H1 (cell line): ENCODE measurements around the gene UBE3C. TPM values are rescaled to one million over a fixed set of nuclear protein-coding genes. Genes with fewer than 3 reads are reported as not detected.
A peak's percentile ranks its signal among the peaks of the same experiment; 100 is the strongest.

ENCODE experiments used
- CTCF ChIA-PET: fragments of 300-600 bp; sonication (Branson Sonifier 250); formaldehyde crosslinking; loops from one replicate; lab custom pipeline; 2021; ENCODE audit not compliant: partially characterized antibody; lab: Charles Lee
- POLR2A ChIA-PET: fragments of 300-600 bp; sonication (Branson Sonifier 250); formaldehyde crosslinking; loops from one replicate; lab custom pipeline; 2021; ENCODE audit warnings: inconsistent platforms; ENCODE audit not compliant: partially characterized antibody; lab: Charles Lee
- DNase-seq, 2 experiments: peaks; one replicate each; pipeline versions ENCODE4 v3.0.0 to v3.0.0-alpha.2; 2010 to 2022; ENCODE audit warnings: low spot score in 2 of 2, low read depth in 1 of 2, mixed read lengths in 1 of 2
- FAIRE-seq: peaks from 2 replicates; lab custom pipeline; 2011; peaks lifted over from hg19 to GRCh38; lab: Jason Lieb, UNC
- H2AFZ ChIP-seq: 2 replicates; pipeline ENCODE4 v1.8.1; 2012; ENCODE audit warnings: low read length, inconsistent platforms
- H2AK5ac ChIP-seq: 2 replicates; pipeline ENCODE4 v1.6.1; 2013; ENCODE audit warnings: low read depth, low read length
- H2BK120ac ChIP-seq: replicated peaks from 2 replicates; pipeline ENCODE3; 2013; ENCODE audit warnings: low read depth, low read length, inconsistent platforms
- H2BK12ac ChIP-seq: 2 replicates; pipeline ENCODE4 v1.6.1; 2013; ENCODE audit warnings: low read depth, low read length
- H2BK15ac ChIP-seq: 2 replicates; pipeline ENCODE4 v1.6.1; 2013; ENCODE audit warnings: low read length
- H2BK20ac ChIP-seq: 2 replicates; pipeline ENCODE4 v1.6.1; 2013; ENCODE audit warnings: low read length
- H2BK5ac ChIP-seq: 2 replicates; pipeline ENCODE4 v1.6.1; 2013; ENCODE audit warnings: low read depth, low read length
- H3K14ac ChIP-seq: 2 replicates; pipeline ENCODE4 v1.6.1; 2013; ENCODE audit warnings: inconsistent platforms; ENCODE audit not compliant: insufficient read length
- H3K18ac ChIP-seq: 2 replicates; pipeline ENCODE4 v1.6.1; 2013; ENCODE audit warnings: low read length; ENCODE audit errors: extremely low read depth
- H3K23ac ChIP-seq: 2 replicates; pipeline ENCODE4 v1.6.1; 2013; ENCODE audit warnings: inconsistent platforms; ENCODE audit not compliant: insufficient read length
- H3K23me2 ChIP-seq: 2 replicates; pipeline ENCODE4 v1.6.1; 2013; ENCODE audit warnings: low read depth, low read length
- H3K27ac ChIP-seq: 2 replicates; pipeline ENCODE4 v1.6.1; 2011; ENCODE audit warnings: low read depth, low read length, inconsistent platforms
- H3K27me3 ChIP-seq, 4 experiments: replicated peaks in 1 of 4; 1 replicate in 1 of 4; 2 replicates in 3 of 4; pipeline versions ENCODE4 v1.6.1 to v1.8.1; 2011 to 2013; ENCODE audit warnings: low read length in 3 of 4, mild to moderate bottlenecking in 3 of 4, inconsistent platforms in 2 of 4, mixed read lengths in 2 of 4, moderate library complexity in 1 of 4; ENCODE audit not compliant: control insufficient read depth in 3 of 4, insufficient read depth in 3 of 4; ENCODE audit errors: extremely low read depth in 1 of 4
- H3K36me3 ChIP-seq, 4 experiments: 2 replicates each; pipeline versions ENCODE4 v1.6.1 to v1.8.1; 2011 to 2013; ENCODE audit warnings: mild to moderate bottlenecking in 4 of 4, low read length in 3 of 4, moderate library complexity in 2 of 4, control low read depth in 1 of 4, inconsistent platforms in 1 of 4; ENCODE audit not compliant: insufficient read depth in 4 of 4, control insufficient read depth in 2 of 4
- H3K4ac ChIP-seq: replicated peaks from 2 replicates; pipeline ENCODE3; 2013; ENCODE audit warnings: low read length, low read depth, mixed read lengths, inconsistent platforms; ENCODE audit not compliant: insufficient read length
- H3K4me1 ChIP-seq, 4 experiments: replicated peaks in 1 of 4; 1 replicate in 1 of 4; 2 replicates in 3 of 4; pipeline versions ENCODE4 v1.6.1 to v1.8.1; 2011 to 2013; ENCODE audit warnings: low read length in 3 of 4, inconsistent platforms in 2 of 4, mixed read lengths in 1 of 4; ENCODE audit not compliant: insufficient read depth in 4 of 4, control insufficient read depth in 3 of 4
- H3K4me2 ChIP-seq, 2 experiments: 2 replicates each; pipeline versions ENCODE4 v1.6.1 to v1.8.1; 2011 to 2013; ENCODE audit warnings: low read depth in 2 of 2, low read length in 2 of 2, control low read depth in 1 of 2, inconsistent platforms in 1 of 2, mild to moderate bottlenecking in 1 of 2; ENCODE audit not compliant: insufficient read depth in 1 of 2
- H3K4me3 ChIP-seq, 4 experiments: fragments of 200-600, 300-600 bp in 1 of 4; sonication (generic), shearing (Covaris generic), sonication (Bioruptor Twin) in 1 of 4; 2 replicates each; pipeline versions ENCODE4 v1.5.1 to v1.8.1; 2011 to 2016; ENCODE audit warnings: low read length in 4 of 4, low read depth in 3 of 4, control low read depth in 2 of 4, inconsistent platforms in 2 of 4, mild to moderate bottlenecking in 2 of 4, mixed read lengths in 1 of 4, moderate library complexity in 1 of 4; ENCODE audit not compliant: insufficient read depth in 2 of 4; ENCODE audit errors: extremely low read depth in 1 of 4
- H3K56ac ChIP-seq: replicated peaks from 2 replicates; pipeline ENCODE3; 2013; ENCODE audit warnings: low read depth, mild to moderate bottlenecking, mixed read lengths, low read length, inconsistent platforms; ENCODE audit not compliant: insufficient read length
- H3K79me1 ChIP-seq: 2 replicates; pipeline ENCODE4 v1.6.1; 2013; ENCODE audit warnings: low read depth, low read length, control low read depth
- H3K79me2 ChIP-seq, 2 experiments: 2 replicates each; pipeline versions ENCODE4 v1.6.1 to v1.8.1; 2012 to 2013; ENCODE audit warnings: low read length in 2 of 2, mild to moderate bottlenecking in 2 of 2, inconsistent platforms in 1 of 2; ENCODE audit not compliant: insufficient read depth in 2 of 2, control insufficient read depth in 1 of 2
- H3K9ac ChIP-seq, 4 experiments: replicated peaks in 1 of 4; 1 replicate in 1 of 4; 2 replicates in 3 of 4; pipeline versions ENCODE4 v1.6.1 to v1.8.1; 2011 to 2013; ENCODE audit warnings: low read depth in 3 of 4, low read length in 3 of 4, control low read depth in 2 of 4, mild to moderate bottlenecking in 2 of 4, moderate library complexity in 2 of 4, inconsistent platforms in 1 of 4; ENCODE audit errors: extremely low read depth in 1 of 4
- H3K9me3 ChIP-seq, 2 experiments: 2 replicates each; pipeline versions ENCODE4 v1.6.1 to v1.8.1; 2012 to 2013; ENCODE audit warnings: mild to moderate bottlenecking in 2 of 2, moderate library complexity in 2 of 2, control low read depth in 1 of 2, inconsistent platforms in 1 of 2, low read depth in 1 of 2, low read length in 1 of 2, mixed read lengths in 1 of 2; ENCODE audit not compliant: insufficient read depth in 2 of 2
- H4K20me1 ChIP-seq, 2 experiments: replicated peaks in 1 of 2; 2 replicates each; pipeline versions ENCODE3 to v1.8.1; 2011 to 2013; ENCODE audit warnings: inconsistent platforms in 2 of 2, low read length in 2 of 2, mild to moderate bottlenecking in 1 of 2; ENCODE audit not compliant: insufficient read depth in 2 of 2, control insufficient read depth in 1 of 2
- H4K5ac ChIP-seq: 2 replicates; pipeline ENCODE4 v1.6.1; 2013; ENCODE audit warnings: low read length, low read depth, mixed read lengths, inconsistent platforms; ENCODE audit not compliant: insufficient read length
- H4K8ac ChIP-seq: 2 replicates; pipeline ENCODE4 v1.8.0; 2013; ENCODE audit warnings: mild to moderate bottlenecking, moderate library complexity, low read length, inconsistent platforms; ENCODE audit not compliant: insufficient read depth; ENCODE audit errors: extremely low read depth
- H4K91ac ChIP-seq: replicated peaks from 2 replicates; pipeline ENCODE3; 2013; ENCODE audit warnings: low read length, mixed read lengths, inconsistent platforms; ENCODE audit not compliant: insufficient read length
- ASH2L ChIP-seq: fragments of 200-600, 300-600 bp; sonication (generic); IDR thresholded peaks from one replicate; pipeline ENCODE4 v1.7.1; 2017; ENCODE audit warnings: low read length
- CHD2 ChIP-seq: IDR thresholded peaks from 2 replicates; pipeline ENCODE4 v1.6.1; 2012; ENCODE audit warnings: low read length, improper control_type of control experiment
- WGBS, 2 experiments: shearing (Covaris generic) in 1 of 2; methylation state at CpG; one replicate each; pipeline versions ENCODE4 v1.1.6 to v1.1.7; 2013 to 2015; ENCODE audit warnings: low lambda C conversion rate in 2 of 2, mixed read lengths in 2 of 2, inconsistent platforms in 1 of 2, low coverage in 1 of 2, missing lambda C conversion rate in 1 of 2; ENCODE audit not compliant: insufficient replicate concordance in 2 of 2, insufficient coverage in 1 of 2, insufficient read length in 1 of 2; ENCODE audit errors: extremely low coverage in 1 of 2, missing lambda C conversion rate in 1 of 2; 5-methylcytosine and 5-hydroxymethylcytosine counted together
- polyA plus RNA-seq, 7 experiments: library from polyadenylated mRNA; depleted of rRNA in 3 of 7; stranded (reverse) in 5 of 7; unstranded in 2 of 7; fragments of >200 nt in 5 of 7; fragments of 200-250 nt in 2 of 7; gene quantifications; 1 replicate in 5 of 7; 2 replicates in 1 of 7; 4 replicates in 1 of 7; pipeline versions ENCODE4 v1.2.1 to v1.2.3, GENCODE V29; 2011 to 2013; ENCODE audit warnings: missing spikeins in 2 of 7, mixed read lengths in 2 of 7
- total RNA-seq: library from RNA; stranded (reverse); fragmentation: NEBNext Ultra II Directional; extraction: Animal tissue kit (Norgen Biotek cat#: 25700); gene quantifications from 2 replicates; pipeline ENCODE4 v1.2.1, GENCODE V29; 2021

The UBE3C gene
- total and polyA plus RNA-seq, 2 of the 8 experiments (the other 6 are each of a cell fraction or from before 2014, with no cell fraction given), result 32.0 to 54.1 TPM

GRCh38 chr7:157271315-157271990 is 132.7 kb downstream of the UBE3C start:
- no peak overlapping the region for H2BK120ac ChIP-seq
- H4K20me1 ChIP-seq, result peaks cover 0 to 2% of the 10 kb centered on the region in 2 experiments
- peak overlapping the region; percentile 53; the same call in 1 of the 2 replicates for H2BK15ac ChIP-seq
- H3K79me1 ChIP-seq, result no peaks in the 10 kb centered on the region
- no peak overlapping the region for H3K18ac ChIP-seq
- no peak overlapping the region for H2AFZ ChIP-seq
- no peak overlapping the region for H2BK12ac ChIP-seq
- H3K27me3 ChIP-seq, result no peaks in the 10 kb centered on the region
- no peak overlapping the region for H3K9ac ChIP-seq
- peaks cover 2 to 12% (median 3%) of the 10 kb centered on the region in 4 experiments; a peak in 4 of 8 replicates for H3K36me3 ChIP-seq
- H4K8ac ChIP-seq, result no peak overlapping the region
- H3K4me1 ChIP-seq, result peaks cover 0 to 8% (median 1%) of the 10 kb centered on the region in 4 experiments; a peak in 4 of 7 replicates
- CTCF ChIA-PET, result interaction anchor here (0.7 to 7.2 kb wide), 9 partner anchors 13 to 161 kb away, joined by 3 to 72 read pairs (median 5); no protein-coding TSS in a partner anchor
- no peak overlapping the region for H3K4me2 ChIP-seq
- H3K79me2 ChIP-seq, result no peaks in the 10 kb centered on the region
- H3K56ac ChIP-seq, result no peak overlapping the region
- no peaks in the 10 kb centered on the region for H3K9me3 ChIP-seq
- no peak overlapping the region for H3K27ac ChIP-seq
- no peak overlapping the region for H2BK20ac ChIP-seq
- FAIRE-seq (no peak), DNase-seq (no peak)
- no peak overlapping the region for H4K91ac ChIP-seq
- no peak overlapping the region for H3K4ac ChIP-seq
- no peak overlapping the region for H4K5ac ChIP-seq
- no peak overlapping the region for H2AK5ac ChIP-seq
- POLR2A ChIA-PET, result interaction anchor here (1.0 to 1.6 kb wide), 5 partner anchors 12 to 33 kb away, joined by 3 to 5 read pairs (median 3); no protein-coding TSS in a partner anchor
- no peak overlapping the region for H3K4me3 ChIP-seq
- H3K23ac ChIP-seq, result no peak overlapping the region
- H3K23me2 ChIP-seq, result no peaks in the 10 kb centered on the region; the same call in 1 of the 2 replicates
- 93% methylated on average over 15 of the region's 15 CpGs; no CpG with 5 or more reads in 1 of the 2 experiments for WGBS, 2 experiments
- 0 out of 2 replicates have a peak overlapping the region, but pooled peaks have one; percentile 26 for H2BK5ac ChIP-seq
- H3K14ac ChIP-seq, result no peak overlapping the region
- TF ChIP-seq CHD2 (no peak), ASH2L (no peak)
